GM18873 (cell line): Measurements from ENCODE around the gene MAOB.

ENCODE experiments used
- ATAC-seq: cut with Tn5 transposase; IDR thresholded peaks from one replicate; pipeline ENCODE4 v1.9.1; 2021; ENCODE audit warnings: mild to moderate bottlenecking, moderate library complexity, moderate number of reproducible peaks; ENCODE audit not compliant: unreplicated experiment, low FRiP score

The MAOB gene

GRCh38 chrX:43718956-43719355 is 163.3 kb downstream of the MAOB start:
- ATAC-seq, result no peak

DNA sequence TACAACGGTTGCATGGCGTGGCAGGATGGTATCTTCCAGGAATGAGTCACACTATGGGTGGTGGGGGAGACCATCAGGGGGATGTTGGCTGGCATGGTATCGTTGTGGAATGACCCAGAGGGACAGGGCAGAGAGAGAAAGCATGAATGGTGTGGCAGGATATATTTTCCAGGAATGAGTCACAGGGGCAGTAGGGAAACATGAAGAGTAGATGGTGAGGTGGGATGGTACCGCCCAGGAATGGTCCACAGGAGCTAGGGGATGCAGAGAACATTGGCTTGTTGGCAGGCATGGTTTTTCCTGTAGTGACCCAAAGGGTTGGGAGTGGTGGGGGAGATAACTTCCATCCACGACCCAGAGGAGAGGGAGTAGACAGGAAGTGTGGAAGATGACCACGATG is 163.7 kb downstream of the MAOB start:
- no peak for ATAC-seq

DNA sequence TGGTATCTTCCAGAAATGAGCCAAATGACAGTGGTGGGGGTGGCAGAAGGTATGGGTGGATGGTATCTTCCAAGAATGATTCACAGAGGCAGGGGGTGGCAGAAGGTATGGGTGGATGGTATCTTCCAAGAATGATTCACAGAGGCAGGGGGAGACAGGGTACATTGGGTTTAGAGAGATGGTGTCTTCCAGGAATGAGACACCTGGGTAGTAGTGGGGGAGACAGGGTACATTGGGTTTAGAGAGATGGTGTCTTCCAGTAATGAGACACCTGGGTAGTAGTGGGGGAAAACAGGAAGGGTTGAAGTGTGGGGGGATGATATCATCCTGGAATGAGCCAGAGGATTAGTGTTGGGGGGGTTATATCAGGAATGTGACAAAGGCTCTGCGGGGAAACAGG is 164.2 kb downstream of the MAOB start:
- ATAC-seq, result no peak

GRCh38 chrX:43717161-43717560 is 165.1 kb downstream of the MAOB start:
- ATAC-seq, result no peak

DNA sequence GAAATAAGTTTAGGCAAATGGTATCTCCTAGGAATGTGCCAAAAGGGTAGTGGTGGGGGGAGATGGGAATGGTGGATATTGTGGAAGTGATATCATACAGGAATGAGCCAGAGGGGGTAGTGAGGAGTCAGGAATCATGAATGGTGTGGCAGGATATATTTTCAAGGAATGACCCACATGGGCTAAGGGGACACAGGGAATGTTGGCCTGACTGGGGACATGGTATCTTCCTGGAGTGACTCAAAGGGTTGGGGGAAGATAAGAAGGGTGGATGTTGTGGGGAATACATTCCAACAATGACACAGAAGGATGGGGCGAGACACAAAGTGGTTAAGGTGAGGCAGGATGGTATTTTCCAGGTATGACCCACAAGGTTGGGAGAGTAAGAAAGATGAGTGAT is 165.6 kb downstream of the MAOB start:
- no peak for ATAC-seq
